SJSA1 (cell line): ENCODE data around the gene ATP8B4. TPM values are rescaled to one million over a fixed set of nuclear protein-coding genes. Genes with fewer than 3 reads are reported as not detected.
A peak's percentile ranks its signal among the peaks of the same experiment; 100 is the strongest.

Experiments
- DNase-seq, 2 experiments: peaks; one replicate each; pipeline ENCODE4 v3.0.0-alpha.2; 2015 to 2020; ENCODE audit warnings: low spot score in 2 of 2, low read depth in 1 of 2
- H3K27ac ChIP-seq: fragments of 250-450 bp; sonication (Bioruptor Pico); 2 replicates; pipeline ENCODE4 v1.5.1; 2020; ENCODE audit warnings: mild to moderate bottlenecking, moderate library complexity
- H3K27me3 ChIP-seq: fragments of 250-450 bp; sonication (Bioruptor Pico); replicated peaks from 2 replicates; pipeline ENCODE4 v1.5.1; 2020; ENCODE audit warnings: mild to moderate bottlenecking, moderate library complexity
- H3K36me3 ChIP-seq: fragments of 250-450 bp; sonication (Bioruptor Pico); 2 replicates; pipeline ENCODE4 v1.5.1; 2020; ENCODE audit warnings: mild to moderate bottlenecking
- H3K4me1 ChIP-seq: fragments of 250-450 bp; sonication (Bioruptor Pico); replicated peaks from 2 replicates; pipeline ENCODE4 v1.6.1; 2021; ENCODE audit warnings: mild to moderate bottlenecking
- H3K4me3 ChIP-seq: fragments of 250-450 bp; sonication (Bioruptor Pico); 2 replicates; pipeline ENCODE4 v1.5.1; 2020; ENCODE audit warnings: mild to moderate bottlenecking
- H3K9me3 ChIP-seq: fragments of 250-450 bp; sonication (Bioruptor Pico); replicated peaks from 2 replicates; pipeline ENCODE4 v1.5.1; 2020; ENCODE audit warnings: mild to moderate bottlenecking
- total RNA-seq: library from RNA; depleted of rRNA; stranded (reverse); fragments of >200 nt; shearing (Covaris generic); gene quantifications from 2 replicates; pipeline ENCODE4 v1.2.3, GENCODE V29; 2014

ATP8B4 gene
- total RNA-seq, 1 experiment from 2014 or later, result 0.16 TPM

DNA sequence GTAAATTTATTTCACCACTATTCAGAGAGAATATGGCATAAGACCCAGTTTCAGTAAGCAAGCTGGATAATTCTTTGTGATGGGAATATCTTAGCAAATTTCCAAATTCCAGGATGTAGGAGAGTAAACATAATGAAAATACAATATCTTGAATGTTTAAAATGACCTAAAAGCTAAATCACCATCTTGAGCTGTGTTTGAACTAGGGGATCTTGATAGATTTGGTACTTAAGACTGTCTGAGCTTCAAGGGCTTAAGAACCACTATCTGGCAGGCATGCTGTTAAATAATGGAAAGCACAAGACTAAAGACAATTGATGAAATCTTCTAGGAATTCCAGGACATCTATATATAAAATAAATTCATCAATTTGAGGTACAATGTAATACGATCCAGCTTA is 217.7 kb downstream of the ATP8B4 start:
- Histone ChIP-seq H3K4me3 (no peak overlapping the region), H3K4me1 (peaks cover 11% of the 10 kb centered on the region), H3K27me3 (no peaks in the 10 kb centered on the region), H3K36me3 (no peaks in the 10 kb centered on the region), H3K27ac (no peak overlapping the region), H3K9me3 (no peaks in the 10 kb centered on the region)
- no peak for DNase-seq

GRCh38 chr15:49900903-49901235 is 218.2 kb downstream of the ATP8B4 start:
- no peak for DNase-seq
- H3K9me3 ChIP-seq, result no peaks in the 10 kb centered on the region
- H3K4me1 ChIP-seq, result peaks cover 14% of the 10 kb centered on the region
- H3K36me3 ChIP-seq, result no peaks in the 10 kb centered on the region
- no peak overlapping the region for H3K4me3 ChIP-seq
- no peaks in the 10 kb centered on the region for H3K27me3 ChIP-seq
- no peak overlapping the region for H3K27ac ChIP-seq

DNA sequence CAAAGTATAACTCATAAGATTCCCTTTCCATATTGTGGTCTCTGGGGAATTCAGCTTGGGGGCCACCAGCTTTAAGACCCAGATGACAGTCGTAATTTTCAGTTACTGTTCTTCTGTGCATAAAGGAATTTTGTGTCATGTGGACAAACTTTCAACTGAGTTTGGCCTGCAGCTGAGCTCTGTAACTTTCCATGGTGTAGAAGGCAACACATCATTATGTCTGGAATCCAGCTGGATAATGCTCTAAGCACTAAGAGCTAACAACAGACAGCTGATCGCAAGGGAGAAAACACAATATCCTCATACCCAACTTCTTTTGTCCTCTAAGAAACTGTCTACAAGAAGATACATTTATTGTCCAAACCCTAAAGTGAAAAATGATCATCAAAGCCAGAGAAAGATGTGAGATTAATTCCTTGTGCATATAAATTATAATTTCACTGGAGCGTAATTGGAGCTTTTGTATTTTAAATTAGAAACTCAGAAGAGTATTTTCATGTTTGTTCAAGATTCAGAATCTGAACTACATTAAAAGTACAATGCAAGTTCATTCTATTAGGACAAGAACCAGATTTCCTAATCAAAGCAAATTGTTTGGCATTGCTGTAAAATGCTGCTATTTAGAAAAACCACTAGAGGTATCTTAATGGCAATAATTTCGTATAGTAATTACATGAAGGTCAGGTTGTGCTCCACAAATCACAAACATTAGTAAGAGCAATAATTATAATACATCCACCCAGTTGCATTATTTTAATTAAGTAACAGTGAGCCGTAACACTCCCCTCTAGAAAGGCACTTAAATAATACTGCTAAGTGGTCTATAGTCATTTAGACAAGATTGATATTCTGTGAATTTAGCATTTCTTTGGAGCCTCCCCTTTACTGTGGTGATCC is 218.8 kb downstream of the ATP8B4 start:
- Histone ChIP-seq H3K27ac (no peak overlapping the region), H3K9me3 (no peaks in the 10 kb centered on the region), H3K4me3 (no peak overlapping the region), H3K36me3 (no peaks in the 10 kb centered on the region), H3K27me3 (no peaks in the 10 kb centered on the region), H3K4me1 (peaks cover 18% of the 10 kb centered on the region)
- DNase-seq, result no peak

DNA sequence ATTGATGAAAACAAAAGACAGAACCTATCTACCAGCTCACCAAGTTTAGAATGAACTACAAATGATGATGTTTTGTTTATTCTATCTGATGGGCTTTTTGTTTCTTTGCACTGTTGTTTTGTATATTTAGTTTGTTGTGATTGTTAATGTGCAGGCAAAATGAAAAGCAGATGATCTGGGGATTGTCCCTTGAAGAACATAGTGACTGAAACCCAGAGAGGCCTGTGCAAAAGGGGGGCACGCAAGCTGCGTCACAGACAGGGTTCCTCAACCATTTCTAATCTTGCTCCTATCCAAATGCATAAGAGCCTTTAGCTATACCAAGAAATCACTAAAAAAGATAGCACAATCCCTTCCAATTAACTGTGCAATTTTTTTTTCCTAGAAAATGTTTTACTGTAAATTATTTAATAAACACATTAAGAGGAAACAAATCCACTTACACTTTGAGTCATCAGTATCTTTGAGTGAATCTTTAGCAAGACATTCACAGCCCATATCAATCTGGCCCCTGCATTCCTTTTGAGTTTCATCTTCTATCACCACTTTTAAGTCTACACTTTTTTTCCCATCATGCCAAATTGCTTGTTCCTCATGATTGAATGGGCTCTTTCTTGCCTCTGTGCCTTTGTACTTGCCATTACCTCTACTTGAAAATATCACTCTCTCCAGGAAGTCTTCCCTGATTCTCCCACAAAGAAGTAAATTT is 220.3 kb downstream of the ATP8B4 start:
- DNase-seq, result no peak
- Histone ChIP-seq H3K4me3 (no peak overlapping the region), H3K36me3 (no peaks in the 10 kb centered on the region), H3K4me1 (peaks cover 18% of the 10 kb centered on the region), H3K27me3 (no peaks in the 10 kb centered on the region), H3K27ac (no peak overlapping the region), H3K9me3 (no peaks in the 10 kb centered on the region)

- Histone ChIP-seq H3K27ac (no peak overlapping the region), H3K4me1 (peaks cover 18% of the 10 kb centered on the region), H3K4me3 (no peak overlapping the region), H3K9me3 (no peaks in the 10 kb centered on the region), H3K36me3 (no peaks in the 10 kb centered on the region), H3K27me3 (no peaks in the 10 kb centered on the region)
- DNase-seq, result no peak
Measured at GRCh38 chr15:49898097-49898496, 220.9 kb downstream of the ATP8B4 start.

DNA sequence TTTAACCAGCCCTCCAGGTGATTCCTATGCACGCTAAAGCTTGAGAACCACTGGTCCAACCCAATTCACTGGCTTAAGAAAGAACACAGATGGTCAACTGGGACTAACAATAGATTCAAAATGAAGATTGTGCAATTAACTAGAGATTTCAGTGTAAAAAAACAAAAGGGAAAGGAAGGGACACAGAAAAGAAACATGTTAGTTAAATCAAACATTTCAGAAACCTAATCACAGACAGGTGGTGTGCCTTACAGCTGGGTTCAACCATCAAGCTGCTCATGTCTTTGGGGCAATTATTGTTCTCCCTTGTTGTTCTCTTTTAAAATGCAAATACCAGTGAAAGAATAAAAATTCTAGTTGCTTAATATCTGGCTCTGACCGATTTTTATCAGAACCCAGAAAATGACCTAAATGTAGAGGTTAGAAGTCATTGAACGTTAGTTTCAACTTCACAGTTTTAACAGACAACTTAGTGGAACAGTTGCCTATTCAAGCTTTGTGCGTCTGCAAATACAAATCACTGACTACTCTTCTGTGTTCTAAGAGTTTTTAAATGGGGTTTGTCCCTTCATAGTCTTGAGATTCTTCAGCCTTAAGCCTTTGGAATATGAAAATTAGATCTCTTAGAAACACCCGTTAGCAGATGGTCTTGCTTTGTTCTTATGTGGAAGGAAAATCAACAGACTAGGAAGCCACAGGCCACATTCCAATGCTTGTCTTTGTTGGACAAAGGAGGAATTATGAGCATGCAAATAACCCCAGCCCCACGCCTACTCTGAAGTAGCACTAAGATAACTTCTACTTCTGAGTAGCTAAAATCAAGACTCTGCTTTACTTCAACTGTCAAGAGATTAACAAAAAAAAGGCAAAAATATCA is 223.4 kb downstream of the ATP8B4 start:
- Histone ChIP-seq H3K36me3 (no peaks in the 10 kb centered on the region), H3K27me3 (no peaks in the 10 kb centered on the region), H3K27ac (no peak overlapping the region), H3K4me3 (no peak overlapping the region), H3K4me1 (peaks cover 7% of the 10 kb centered on the region; the same call in 1 of the 2 replicates), H3K9me3 (no peaks in the 10 kb centered on the region)
- peak in 1 of 2 experiments; percentile 27 for DNase-seq

GRCh38 chr15:49890689-49891088 is 228.3 kb downstream of the ATP8B4 start:
- no peak for DNase-seq
- peaks cover 2% of the 10 kb centered on the region; the same call in 1 of the 2 replicates for H3K4me1 ChIP-seq
- H3K4me3 ChIP-seq, result no peak overlapping the region
- no peaks in the 10 kb centered on the region for H3K9me3 ChIP-seq
- no peaks in the 10 kb centered on the region for H3K27me3 ChIP-seq
- H3K36me3 ChIP-seq, result no peaks in the 10 kb centered on the region
- no peak overlapping the region for H3K27ac ChIP-seq

DNA sequence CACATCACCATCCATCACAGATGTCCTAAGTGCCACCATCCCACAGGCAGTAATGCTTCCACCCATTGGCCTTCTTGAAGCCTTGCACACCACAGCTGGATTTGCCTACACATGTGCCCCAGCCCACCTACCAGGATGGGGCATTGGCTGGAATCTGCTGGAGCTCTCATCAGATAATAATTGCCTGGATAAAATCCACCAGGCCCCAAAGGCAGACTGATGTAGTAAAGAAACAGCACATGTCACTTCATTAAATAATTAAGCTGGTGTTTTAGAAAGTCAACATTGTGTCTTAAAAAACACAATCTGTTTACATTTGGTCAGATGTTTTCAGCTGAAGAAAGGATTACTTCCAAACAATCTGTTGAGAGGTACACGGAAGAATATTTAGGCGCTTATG is 229.5 kb downstream of the ATP8B4 start:
- Histone ChIP-seq H3K36me3 (no peaks in the 10 kb centered on the region), H3K4me1 (no peaks in the 10 kb centered on the region), H3K4me3 (no peak overlapping the region), H3K9me3 (no peaks in the 10 kb centered on the region), H3K27me3 (no peaks in the 10 kb centered on the region), H3K27ac (no peak overlapping the region)
- DNase-seq, result no peak

DNA sequence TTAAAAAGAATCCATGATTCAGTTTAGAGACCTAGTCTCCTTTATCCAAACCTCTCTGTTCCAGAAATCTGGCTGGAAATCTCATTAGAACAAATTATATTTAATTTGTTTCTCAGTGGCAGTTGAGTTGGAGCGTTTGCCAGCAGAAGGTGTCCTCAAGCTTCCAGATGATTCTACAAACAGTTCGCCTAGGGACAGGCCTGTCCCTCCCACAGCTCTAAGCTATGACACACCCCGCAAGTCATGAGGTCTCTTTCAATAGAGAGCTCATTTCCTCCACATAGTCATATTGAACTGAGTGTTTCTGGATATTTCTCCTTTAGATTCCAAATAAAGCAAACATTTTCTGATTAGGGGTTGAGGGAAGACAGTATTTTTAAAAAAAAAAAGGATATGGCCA is 230.3 kb downstream of the ATP8B4 start:
- H3K27ac ChIP-seq, result no peak overlapping the region
- H3K27me3 ChIP-seq, result no peaks in the 10 kb centered on the region
- DNase-seq, result no peak
- no peak overlapping the region for H3K4me3 ChIP-seq
- no peaks in the 10 kb centered on the region for H3K36me3 ChIP-seq
- H3K4me1 ChIP-seq, result no peaks in the 10 kb centered on the region
- H3K9me3 ChIP-seq, result no peaks in the 10 kb centered on the region

DNA sequence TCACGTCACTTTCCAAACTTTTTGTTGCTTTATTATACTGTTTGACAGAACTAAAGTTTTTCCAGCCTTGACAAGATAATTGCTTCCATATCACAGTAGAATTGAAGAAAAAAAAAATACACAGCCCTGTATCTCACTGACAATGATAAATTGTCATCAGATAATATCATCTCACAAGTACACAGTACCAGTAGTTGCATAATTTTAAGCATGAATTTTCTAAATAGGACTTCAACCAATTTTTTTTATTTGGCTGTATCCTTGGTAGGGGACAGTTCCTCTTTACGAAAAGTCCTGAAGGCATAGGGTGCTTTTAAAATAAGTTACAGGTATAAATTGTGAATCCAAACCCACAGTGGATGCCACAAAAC is 230.7 kb downstream of the ATP8B4 start:
- no peak overlapping the region for H3K27ac ChIP-seq

DNA sequence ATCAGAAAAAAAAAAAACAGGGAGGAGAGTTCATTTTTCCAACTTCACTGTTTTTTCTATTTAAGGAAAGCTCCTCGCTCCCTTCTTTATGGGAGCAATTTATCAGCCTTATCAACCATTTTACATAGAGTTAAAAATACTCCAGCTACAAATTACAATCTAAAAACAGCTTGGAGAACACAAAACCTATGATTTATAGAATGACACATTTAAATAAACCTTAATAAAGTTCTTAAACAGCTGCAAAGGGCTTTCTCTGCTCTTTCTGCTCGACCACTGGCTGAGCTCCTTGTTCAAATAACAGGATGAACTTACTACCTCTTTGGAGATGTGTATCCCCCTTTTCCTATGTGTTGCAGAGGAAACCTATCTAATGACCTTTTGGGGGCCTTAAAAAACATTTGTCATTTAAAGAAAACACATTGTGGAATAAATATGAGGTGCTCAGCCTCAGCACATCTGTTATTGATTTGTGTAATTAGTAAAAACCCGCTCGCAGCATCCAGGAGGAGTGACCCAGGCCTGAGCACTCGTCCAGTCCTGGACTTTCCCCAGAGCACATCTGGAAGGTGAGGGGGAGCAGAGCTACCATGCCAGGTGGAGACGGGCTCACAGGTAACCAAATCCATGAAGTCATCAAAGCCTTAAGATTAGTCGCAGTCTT is 231.2 kb downstream of the ATP8B4 start:
- H3K27me3 ChIP-seq, result no peaks in the 10 kb centered on the region
- DNase-seq, result no peak
- H3K4me1 ChIP-seq, result no peaks in the 10 kb centered on the region
- no peak overlapping the region for H3K27ac ChIP-seq
- H3K4me3 ChIP-seq, result no peak overlapping the region
- no peaks in the 10 kb centered on the region for H3K9me3 ChIP-seq
- no peaks in the 10 kb centered on the region for H3K36me3 ChIP-seq

More for the DNA sequence above, 230.7 kb downstream of the ATP8B4 start:
- no peak for DNase-seq
- H3K4me3 ChIP-seq, result no peak overlapping the region
- H3K27me3 ChIP-seq, result no peaks in the 10 kb centered on the region
- H3K36me3 ChIP-seq, result no peaks in the 10 kb centered on the region
- no peaks in the 10 kb centered on the region for H3K9me3 ChIP-seq
- no peaks in the 10 kb centered on the region for H3K4me1 ChIP-seq

- no peak for DNase-seq
- H3K9me3 ChIP-seq, result no peaks in the 10 kb centered on the region
- no peaks in the 10 kb centered on the region for H3K27me3 ChIP-seq
- H3K4me1 ChIP-seq, result no peaks in the 10 kb centered on the region
- no peaks in the 10 kb centered on the region for H3K36me3 ChIP-seq
- no peak overlapping the region for H3K27ac ChIP-seq
- H3K4me3 ChIP-seq, result no peak overlapping the region
Measured at GRCh38 chr15:49883121-49883520, 235.9 kb downstream of the ATP8B4 start.

- DNase-seq, result no peak
- H3K4me1 ChIP-seq, result no peaks in the 10 kb centered on the region
- no peak overlapping the region for H3K27ac ChIP-seq
- H3K36me3 ChIP-seq, result no peaks in the 10 kb centered on the region
- H3K9me3 ChIP-seq, result no peaks in the 10 kb centered on the region
- no peaks in the 10 kb centered on the region for H3K27me3 ChIP-seq
- H3K4me3 ChIP-seq, result no peak overlapping the region
Measured at GRCh38 chr15:49881866-49882265, 237.2 kb downstream of the ATP8B4 start.
